ENCODE results near the gene TMBIM6. TPM values are rescaled to one million over a fixed set of nuclear protein-coding genes. Genes with fewer than 3 reads are reported as not detected.

TMBIM6 gene
- total and polyA plus RNA-seq, 2 experiments from 2014 or later = 510 to 891 TPM

DNA sequence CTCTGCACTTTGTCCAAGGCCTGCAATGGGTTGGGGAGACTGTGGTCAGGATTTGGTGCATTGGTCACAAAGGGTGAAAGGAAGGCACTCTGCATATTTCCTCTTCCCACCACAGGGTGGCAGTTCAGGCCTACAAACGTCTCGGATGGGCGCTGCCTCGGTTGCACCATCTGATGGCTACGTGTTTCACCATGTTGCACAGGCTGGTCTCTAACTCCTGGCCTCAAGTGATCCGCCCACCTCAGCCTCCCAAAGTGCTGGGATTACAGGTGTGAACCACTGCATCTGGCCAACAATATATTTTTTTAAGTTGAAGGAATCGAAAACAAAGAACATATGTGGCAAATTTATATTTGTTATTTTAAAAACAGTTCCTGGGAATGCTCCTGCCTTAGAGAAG lies 35.1 kb downstream of the TMBIM6 start:
- no peak for TF ChIP-seq EZH2 (IDR thresholded peaks at IDR 0.05; ENCODE audit: insufficient read depth, poor library complexity, severe bottlenecking)
- no peak for TF ChIP-seq EZH2phosphoT487 (IDR thresholded peaks at IDR 0.05; ENCODE audit: insufficient read depth, low read depth)
- peak; percentile 90 for DNase-seq
- Histone ChIP-seq H4K20me1 (ENCODE audit: insufficient read depth) (no peaks in the 10 kb centered on the region), H3K9me2 (ENCODE audit: insufficient read depth) (no peaks in the 10 kb centered on the region), H3K27ac (no peak overlapping the region), H3K4me3 (no peak overlapping the region), H2AFZ (peak overlapping the region; percentile 57), H3K36me3 (ENCODE audit: low read depth) (no peaks in the 10 kb centered on the region), H3K9ac (peak overlapping the region; percentile 21; the same call in 1 of the 2 replicates), H3K27me3 (replicated peaks; ENCODE audit: insufficient read depth) (no peaks in the 10 kb centered on the region), H3K79me2 (ENCODE audit: insufficient read depth) (no peaks in the 10 kb centered on the region), H3K9me3 (ENCODE audit: low read depth) (no peaks in the 10 kb centered on the region), H3F3A (ENCODE audit: insufficient read depth) (no peaks in the 10 kb centered on the region), H3K4me2 (ENCODE audit: unreplicated experiment) (peak overlapping the region; percentile 36), H3K4me1 (ENCODE audit: insufficient read depth) (no peaks in the 10 kb centered on the region)
- WGBS, 2 experiments (ENCODE audit: low coverage in 1 of 2, low lambda C conversion rate in 2 of 2, missing lambda C conversion rate in 2 of 2) = 8% methylated on average over 7 of the region's 7 CpGs
- in situ Hi-C loops (cut with MboI) = loop anchor here (10.0 kb wide), 1 partner anchor 278 kb away; the partner anchor contains the start of gene ASIC1

GRCh38 chr12:49776858-49777257 lies 35.5 kb downstream of the TMBIM6 start:
- Histone ChIP-seq H3K4me2 (ENCODE audit: unreplicated experiment) (no peak overlapping the region), H3K36me3 (ENCODE audit: low read depth) (no peaks in the 10 kb centered on the region), H3K9me3 (ENCODE audit: low read depth) (no peaks in the 10 kb centered on the region), H3K4me1 (ENCODE audit: insufficient read depth) (no peaks in the 10 kb centered on the region), H2AFZ (peak overlapping the region; percentile 57), H3K27me3 (replicated peaks; ENCODE audit: insufficient read depth) (no peaks in the 10 kb centered on the region), H3F3A (ENCODE audit: insufficient read depth) (no peaks in the 10 kb centered on the region), H3K27ac (no peak overlapping the region), H4K20me1 (ENCODE audit: insufficient read depth) (no peaks in the 10 kb centered on the region), H3K9ac (peak overlapping the region; percentile 21; the same call in 1 of the 2 replicates), H3K79me2 (ENCODE audit: insufficient read depth) (no peaks in the 10 kb centered on the region), H3K4me3 (no peak overlapping the region), H3K9me2 (ENCODE audit: insufficient read depth) (no peaks in the 10 kb centered on the region)
- TF ChIP-seq EZH2phosphoT487 (IDR thresholded peaks at IDR 0.05; ENCODE audit: insufficient read depth, low read depth) = no peak
- no peak for TF ChIP-seq EZH2 (IDR thresholded peaks at IDR 0.05; ENCODE audit: insufficient read depth, poor library complexity, severe bottlenecking)
- 60 to 81% methylated on average over 4 to 5 of the region's 5 CpGs for WGBS, 2 experiments (ENCODE audit: low coverage in 1 of 2, low lambda C conversion rate in 2 of 2, missing lambda C conversion rate in 2 of 2)
- in situ Hi-C loops (cut with MboI) = loop anchor here (10.0 kb wide), 1 partner anchor 278 kb away; the partner anchor contains the start of gene ASIC1
- DNase-seq = no peak

DNA sequence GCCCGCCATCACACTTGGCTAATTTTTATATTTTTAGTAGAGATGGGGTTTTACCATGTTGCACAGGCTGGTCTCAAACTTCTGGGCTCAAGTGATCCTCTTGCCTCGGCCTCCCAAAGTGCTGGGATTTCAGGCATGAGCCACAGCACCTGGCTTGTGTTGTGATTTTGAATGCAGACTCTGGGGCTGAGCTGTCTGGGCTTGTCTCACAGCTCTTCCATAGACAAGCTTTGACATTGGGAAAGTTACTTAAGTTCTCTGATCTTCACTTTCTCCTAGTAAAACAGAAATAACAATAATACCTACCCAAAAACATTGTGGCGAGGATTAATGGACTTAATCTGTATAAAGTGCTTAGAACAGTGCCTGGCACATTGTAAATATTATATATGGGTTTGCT lies 36.0 kb downstream of the TMBIM6 start:
- Histone ChIP-seq H3K79me2 (ENCODE audit: insufficient read depth) (no peaks in the 10 kb centered on the region), H3K9ac (no peak overlapping the region), H3K4me3 (no peak overlapping the region), H3F3A (ENCODE audit: insufficient read depth) (no peaks in the 10 kb centered on the region), H3K27ac (no peak overlapping the region), H3K4me2 (ENCODE audit: unreplicated experiment) (no peak overlapping the region), H3K9me2 (ENCODE audit: insufficient read depth) (no peaks in the 10 kb centered on the region), H3K9me3 (ENCODE audit: low read depth) (no peaks in the 10 kb centered on the region), H3K4me1 (ENCODE audit: insufficient read depth) (no peaks in the 10 kb centered on the region), H3K27me3 (replicated peaks; ENCODE audit: insufficient read depth) (no peaks in the 10 kb centered on the region), H2AFZ (no peak overlapping the region), H3K36me3 (ENCODE audit: low read depth) (no peaks in the 10 kb centered on the region), H4K20me1 (ENCODE audit: insufficient read depth) (no peaks in the 10 kb centered on the region)
- 68 to 80% methylated on average over 3 of the region's 3 CpGs for WGBS, 2 experiments (ENCODE audit: low coverage in 1 of 2, low lambda C conversion rate in 2 of 2, missing lambda C conversion rate in 2 of 2)
- in situ Hi-C loops (cut with MboI) = loop anchor here (10.0 kb wide), 1 partner anchor 277 kb away; the partner anchor contains the start of gene ASIC1
- TF ChIP-seq EZH2phosphoT487 (IDR thresholded peaks at IDR 0.05; ENCODE audit: insufficient read depth, low read depth) = no peak
- TF ChIP-seq EZH2 (IDR thresholded peaks at IDR 0.05; ENCODE audit: insufficient read depth, poor library complexity, severe bottlenecking) = no peak
- DNase-seq = no peak

- H3K27me3 ChIP-seq (replicated peaks; ENCODE audit: insufficient read depth) = no peaks in the 10 kb centered on the region
- no peak overlapping the region for H3K4me3 ChIP-seq
- no peak for TF ChIP-seq EZH2phosphoT487 (IDR thresholded peaks at IDR 0.05; ENCODE audit: insufficient read depth, low read depth)
- no peak for TF ChIP-seq EZH2 (IDR thresholded peaks at IDR 0.05; ENCODE audit: insufficient read depth, poor library complexity, severe bottlenecking)
- no peaks in the 10 kb centered on the region for H3K9me3 ChIP-seq (ENCODE audit: low read depth)
- H3K9ac ChIP-seq = no peak overlapping the region
- 45 to 48% methylated on average over 17 to 19 of the region's 19 CpGs for WGBS, 2 experiments (ENCODE audit: low coverage in 1 of 2, low lambda C conversion rate in 2 of 2, missing lambda C conversion rate in 2 of 2)
- H3K27ac ChIP-seq = no peak overlapping the region
- H4K20me1 ChIP-seq (ENCODE audit: insufficient read depth) = no peaks in the 10 kb centered on the region
- H3K36me3 ChIP-seq (ENCODE audit: low read depth) = no peaks in the 10 kb centered on the region
- in situ Hi-C loops (cut with MboI) = loop anchor here (10.0 kb wide), 1 partner anchor 277 kb away; the partner anchor contains the start of gene ASIC1
- H3K79me2 ChIP-seq (ENCODE audit: insufficient read depth) = no peaks in the 10 kb centered on the region
- no peak overlapping the region for H2AFZ ChIP-seq
- H3F3A ChIP-seq (ENCODE audit: insufficient read depth) = no peaks in the 10 kb centered on the region
- no peak overlapping the region for H3K4me2 ChIP-seq (ENCODE audit: unreplicated experiment)
- peak; percentile 62 for DNase-seq
- H3K9me2 ChIP-seq (ENCODE audit: insufficient read depth) = no peaks in the 10 kb centered on the region
- no peaks in the 10 kb centered on the region for H3K4me1 ChIP-seq (ENCODE audit: insufficient read depth)
These were observed 36.7 kb downstream of the TMBIM6 start for GRCh38 chr12:49777800-49778748.

Data from GM23248 (cell line).